Measurements from ENCODE around the gene RNASE13.
A peak's percentile ranks its signal among the peaks of the same experiment; 100 is the strongest.
"Not testable (repeated sequence)": the region's sequence is repeated elsewhere in the genome, so short reads cannot be mapped to it uniquely, and the experiment has no call there.

RNASE13 gene

DNA sequence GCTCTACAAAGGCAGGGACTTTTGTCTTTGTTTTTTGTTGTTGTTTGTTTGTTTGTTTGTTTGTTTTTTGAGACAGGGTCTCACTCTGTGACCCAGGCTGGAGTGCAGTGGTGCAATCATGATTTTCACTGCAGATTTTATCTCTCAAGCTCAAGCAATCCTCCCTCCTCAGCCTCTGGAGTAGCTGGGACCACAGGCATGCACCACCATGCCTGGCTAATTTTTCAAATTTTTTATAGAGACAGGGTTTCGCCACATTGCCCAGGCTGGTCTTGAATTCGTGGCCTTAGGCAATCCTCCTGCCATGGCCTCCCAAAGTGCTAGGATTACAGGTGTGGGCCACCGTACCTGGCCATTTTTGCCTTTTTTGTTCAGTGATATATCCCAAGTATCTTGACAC, 6.3 kb upstream of the RNASE13 start:
- DNase-seq, result not testable (repeated sequence)

DNA sequence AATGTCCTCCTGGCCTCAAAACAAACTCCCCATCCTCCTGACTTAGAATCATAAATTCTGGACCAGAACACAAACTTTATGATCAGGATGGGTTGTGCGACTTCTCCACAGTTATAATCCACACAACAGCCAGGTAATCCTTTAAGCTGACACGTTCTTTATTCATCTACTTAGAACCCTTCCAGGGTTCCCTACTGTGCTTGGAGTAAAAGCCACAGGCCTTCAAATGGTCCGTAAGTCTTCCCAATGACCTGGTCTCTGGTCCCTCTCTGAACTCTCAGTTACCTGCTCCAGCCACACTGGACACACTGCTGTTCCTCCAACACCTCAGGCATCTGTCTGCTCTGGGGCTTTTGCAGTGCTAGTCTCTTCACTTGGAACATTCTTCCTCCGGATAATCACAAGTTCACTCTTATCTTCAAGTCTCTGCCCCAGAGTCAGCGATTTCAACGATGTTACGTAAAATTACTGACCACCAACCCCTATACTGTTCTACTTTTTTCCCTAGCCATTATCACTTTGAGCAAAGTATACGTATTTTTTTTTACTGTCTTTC, 5.8 kb upstream of the RNASE13 start:
- no peak for DNase-seq

DNA sequence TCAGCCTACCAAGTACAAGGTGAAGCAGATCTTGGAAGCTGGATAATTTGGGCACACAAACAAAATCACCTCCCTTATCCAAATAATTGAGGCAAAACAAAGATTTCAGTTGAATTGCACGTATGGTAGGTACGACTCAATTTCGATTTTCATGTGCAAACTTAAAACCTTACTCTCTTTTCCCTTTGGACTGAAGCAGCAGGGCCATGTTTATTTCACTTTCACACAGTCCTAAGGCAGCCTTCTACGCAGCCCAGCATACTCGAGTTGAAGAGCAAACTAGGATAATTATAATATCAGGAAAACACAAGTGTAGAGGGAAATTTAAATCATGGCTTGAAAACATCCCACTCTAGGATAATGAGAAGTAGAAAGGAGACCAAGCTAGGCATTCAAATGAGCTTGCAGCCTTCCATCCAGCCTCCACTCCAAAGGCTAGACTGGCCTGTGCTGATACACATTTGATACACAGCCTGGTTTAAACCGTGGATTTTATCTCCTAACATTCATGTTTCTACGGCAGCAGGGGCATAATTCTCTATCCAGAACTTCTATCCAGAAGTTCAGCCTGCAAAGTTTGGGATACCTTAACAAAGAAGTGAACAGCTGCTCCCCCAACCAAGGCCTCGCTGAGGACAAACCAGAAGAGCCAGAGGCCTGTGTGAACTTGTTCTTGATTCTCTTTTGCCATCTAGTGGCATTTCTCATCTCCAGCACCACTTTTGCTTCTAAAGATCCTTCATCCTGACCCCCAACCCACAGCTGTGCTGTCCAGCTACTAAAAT, 5.2 kb upstream of the RNASE13 start:
- peak; percentile 28 for DNase-seq

DNA sequence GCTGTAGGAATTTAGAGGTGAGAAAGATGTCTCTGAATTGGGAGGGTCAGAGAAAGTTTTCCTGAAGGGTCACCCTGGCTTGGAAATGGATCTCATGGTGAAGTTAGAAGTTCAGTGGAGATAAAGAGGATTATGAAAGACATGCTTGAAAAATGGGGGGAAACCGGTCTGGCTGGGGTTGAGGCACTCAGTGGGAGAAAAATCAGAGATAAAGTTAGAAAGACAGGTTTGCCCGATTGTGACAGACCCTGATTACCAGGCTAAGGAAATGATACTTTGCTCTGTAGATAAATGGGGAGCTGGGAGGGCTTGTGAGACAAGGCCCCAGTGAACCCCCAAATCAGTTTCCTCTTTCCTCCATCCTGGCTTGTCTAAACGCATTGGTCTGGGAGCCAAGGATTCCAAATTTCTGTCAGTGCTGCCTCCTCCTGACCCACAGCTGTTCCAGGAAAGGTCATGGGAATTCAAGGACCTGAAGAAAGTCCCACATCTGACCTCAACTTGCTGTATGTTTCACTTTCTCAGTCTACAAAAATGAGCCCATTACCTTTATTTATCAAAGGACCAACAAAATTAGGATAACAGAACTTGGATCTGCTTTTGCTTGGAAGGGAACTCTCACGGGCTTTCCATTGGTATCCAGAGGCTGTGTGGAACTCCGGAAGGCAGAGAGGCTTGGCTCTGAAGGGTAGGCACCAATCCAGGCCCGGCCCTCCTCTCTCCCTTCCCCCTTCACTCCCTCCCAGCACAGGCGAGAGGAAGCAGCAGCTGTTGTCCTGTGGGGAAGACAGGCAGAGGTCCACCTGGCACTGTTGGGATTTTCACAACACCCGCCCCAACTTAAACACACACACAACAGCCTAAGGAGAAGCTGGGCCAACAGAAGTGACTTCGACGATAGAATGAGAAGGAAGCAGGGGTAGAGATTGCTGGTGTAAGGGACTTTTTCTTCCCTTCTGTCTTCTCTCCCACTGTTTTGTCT, 4.1 kb upstream of the RNASE13 start:
- DNase-seq, result peak; percentile 14

DNA sequence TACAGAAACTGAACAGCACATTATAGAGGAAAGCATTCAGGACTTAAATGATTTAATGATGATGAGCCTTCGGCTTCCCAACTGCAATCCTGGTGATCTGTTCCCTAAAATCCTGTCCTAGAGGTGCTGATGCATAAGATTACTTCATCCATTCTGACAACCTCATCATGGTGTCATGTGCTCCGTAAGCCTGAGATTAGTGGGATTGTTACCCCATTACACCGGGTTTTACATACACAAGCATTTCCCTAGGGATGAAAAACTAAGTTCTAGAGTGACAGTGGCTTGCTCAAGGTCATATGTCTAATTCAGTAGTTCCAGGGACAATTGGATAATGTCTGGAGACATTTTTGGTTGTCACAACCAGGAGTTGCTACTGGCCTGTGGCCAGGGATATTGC, 2.5 kb upstream of the RNASE13 start:
- DNase-seq, result no peak

DNA sequence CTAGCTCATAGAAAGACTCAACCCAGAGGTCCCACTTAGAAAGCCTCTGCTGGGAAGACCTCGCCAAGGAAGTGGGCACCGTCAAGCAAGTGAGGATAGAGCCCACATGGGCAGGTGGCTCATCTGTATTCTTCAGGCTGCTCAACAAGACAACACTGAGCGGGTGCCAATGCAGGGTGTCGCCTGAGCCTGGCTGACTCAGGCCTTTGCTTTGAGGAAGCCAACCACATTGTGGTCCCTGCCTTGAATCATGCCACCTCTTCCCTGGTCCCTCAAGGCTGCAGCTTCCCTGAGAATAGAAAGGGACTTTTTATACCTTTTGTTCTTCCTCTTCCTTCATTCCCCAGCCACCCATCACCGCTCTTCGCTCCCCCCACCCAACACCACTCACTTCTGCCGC, 2.1 kb upstream of the RNASE13 start:
- no peak for DNase-seq

DNA sequence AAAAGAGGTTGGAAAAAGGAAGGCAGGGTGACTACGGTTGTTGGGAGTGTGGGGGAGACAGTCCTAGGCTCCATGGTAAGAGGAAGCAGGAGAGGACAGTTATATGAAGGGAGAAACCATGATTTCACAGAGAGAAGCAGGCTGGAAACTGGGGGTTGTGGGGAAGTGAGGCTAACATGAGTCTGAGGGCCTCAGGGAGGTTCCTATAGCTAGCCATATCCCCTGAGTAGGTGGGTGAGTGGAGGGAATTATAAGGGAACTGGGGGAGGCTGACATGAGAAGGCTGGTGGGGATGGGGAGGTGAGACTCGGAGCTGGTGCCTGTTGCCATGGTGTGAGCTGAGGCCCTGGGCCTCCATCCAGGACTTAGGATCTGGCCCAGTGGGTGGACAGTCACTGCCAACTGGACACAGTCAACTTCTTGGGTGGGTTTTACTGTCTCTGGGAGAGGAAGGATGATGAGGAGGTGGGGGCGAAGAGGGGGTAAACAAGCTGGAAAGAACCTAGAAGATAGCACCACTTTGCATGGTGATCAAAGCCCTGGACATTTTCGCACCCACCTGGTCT, 1.4 kb downstream of the RNASE13 start:
- no peak for DNase-seq

DNA sequence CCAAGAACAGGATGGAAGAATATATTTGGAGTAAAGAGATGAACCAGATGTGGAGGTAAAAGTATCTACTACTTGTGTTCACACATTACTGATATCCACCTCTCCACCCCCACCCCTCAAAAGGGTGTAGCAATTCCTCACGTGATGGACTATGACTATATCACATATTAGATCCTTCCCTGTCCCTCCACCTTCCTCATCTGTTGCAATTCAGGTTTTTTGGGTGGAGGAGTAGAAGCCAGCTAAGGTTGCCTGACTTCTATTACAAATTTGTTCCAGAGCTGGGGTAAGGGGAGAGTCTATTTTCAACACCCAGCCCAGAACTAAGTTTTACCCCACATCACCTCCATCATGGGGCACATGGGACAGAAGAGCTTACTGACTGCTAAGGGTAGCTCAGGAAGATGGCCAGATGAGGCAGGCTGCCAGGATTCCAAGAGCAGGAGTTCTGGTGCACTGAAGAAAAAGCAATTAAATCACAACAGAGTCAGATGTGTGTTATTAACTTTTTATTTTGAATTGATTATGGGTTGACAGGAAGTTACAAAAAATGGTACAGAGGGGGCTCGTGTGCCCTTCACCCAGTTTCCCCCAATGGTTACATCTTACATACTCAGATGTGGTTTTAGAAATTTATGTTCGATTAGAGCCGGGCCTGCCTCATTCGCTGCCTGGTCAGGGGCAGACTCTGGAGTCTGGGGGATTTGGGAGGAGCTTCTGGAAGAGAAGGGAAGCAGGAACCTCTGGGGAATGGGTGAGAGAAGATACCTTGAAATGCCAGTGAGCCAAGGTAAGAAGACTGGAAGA, 2.1 kb downstream of the RNASE13 start:
- DNase-seq, result no peak

DNA sequence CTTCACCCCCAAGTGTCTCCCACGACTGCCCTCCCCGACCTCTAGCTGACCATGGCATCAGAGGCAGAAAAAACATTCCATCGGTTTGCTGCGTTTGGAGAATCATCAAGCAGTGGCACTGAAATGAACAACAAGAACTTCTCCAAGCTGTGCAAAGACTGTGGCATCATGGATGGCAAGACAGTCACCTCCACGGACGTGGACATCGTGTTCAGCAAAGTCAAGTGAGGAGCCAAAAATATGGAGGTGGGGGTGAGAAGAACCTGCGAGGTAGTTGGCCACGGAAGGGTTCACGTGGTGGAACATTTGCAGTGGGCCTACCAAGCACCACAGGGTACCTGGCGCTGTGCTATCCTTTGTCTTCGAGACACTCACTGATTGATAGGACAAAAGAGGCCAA, 4.1 kb downstream of the RNASE13 start:
- DNase-seq, result no peak

DNA sequence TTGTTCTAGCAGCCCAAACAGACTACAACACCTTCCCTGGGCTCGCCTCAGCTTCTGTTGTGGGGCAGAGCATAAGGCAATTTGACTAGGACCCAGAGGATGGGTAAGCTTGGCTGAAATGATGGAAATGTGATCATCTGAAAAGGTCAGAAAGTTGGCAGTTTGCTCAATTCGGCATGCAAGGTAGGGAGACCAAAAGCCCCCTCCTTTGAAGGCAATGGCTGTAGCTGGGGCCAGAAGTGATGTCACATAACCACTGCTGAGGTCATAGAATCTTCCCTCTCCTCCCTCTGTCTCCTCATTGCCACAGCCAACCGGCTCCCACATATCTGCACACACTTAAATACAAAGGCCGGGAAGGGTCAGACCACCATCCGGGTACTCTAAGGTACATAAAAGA, 4.7 kb downstream of the RNASE13 start, which contains the start of gene TPPP2:
Gene TPPP2 (plus strand): TSS at position 301 of the 400 bp plus-strand sequence. CDS start 365 bp downstream, outside the sequence.
- no peak for DNase-seq

DNA sequence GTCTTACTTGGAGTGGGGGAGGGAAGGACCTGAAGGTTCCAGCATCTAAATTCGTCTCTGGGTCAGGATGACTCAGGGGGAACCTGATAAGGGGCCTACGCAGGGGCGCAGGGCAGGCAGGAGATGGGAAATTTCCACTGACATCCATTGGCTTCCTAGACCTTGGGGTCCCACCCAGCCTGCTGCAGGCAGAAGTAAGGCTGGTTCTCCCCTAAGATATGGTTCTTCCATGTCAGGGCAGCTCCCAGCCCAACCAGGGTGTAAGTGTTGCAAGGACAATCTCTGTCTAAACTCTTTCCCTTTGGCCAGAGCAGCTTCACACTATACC, 7.7 kb downstream of the RNASE13 start:
- no peak for DNase-seq

DNA sequence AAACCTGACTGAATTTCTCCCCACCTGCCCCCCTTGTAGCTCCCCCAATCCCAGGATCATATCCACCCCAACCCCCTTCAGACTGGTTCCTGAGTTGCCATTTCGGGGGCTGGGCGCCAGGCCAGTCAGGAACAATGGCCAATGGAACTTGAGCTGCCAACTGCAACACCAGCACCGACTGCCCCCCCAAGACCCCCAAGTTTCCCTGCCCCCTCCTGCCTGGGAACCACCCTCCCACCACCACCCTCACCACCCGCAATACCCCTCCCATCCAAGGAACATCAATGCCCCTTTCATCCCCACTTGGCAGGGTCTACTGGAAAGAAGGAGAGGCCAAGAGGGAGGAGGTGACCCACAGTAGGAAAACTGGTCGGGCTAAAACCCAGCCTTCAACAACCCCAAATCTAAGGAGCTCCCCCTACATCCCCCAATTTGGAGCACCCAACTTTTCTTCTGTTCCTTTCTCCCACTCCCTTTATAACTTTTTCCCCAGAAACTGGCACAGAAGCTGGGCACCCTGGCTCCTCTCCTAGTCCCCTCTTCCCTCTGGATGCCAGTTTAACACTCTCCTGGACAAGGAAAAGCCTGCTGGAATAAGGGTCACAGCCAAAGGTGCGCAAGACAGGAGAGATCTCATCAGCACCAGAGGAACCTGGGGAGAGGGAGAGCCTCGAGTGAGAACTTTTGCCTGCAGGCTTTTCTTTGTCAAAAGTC, 8.2 kb downstream of the RNASE13 start:
- no peak for DNase-seq

DNA sequence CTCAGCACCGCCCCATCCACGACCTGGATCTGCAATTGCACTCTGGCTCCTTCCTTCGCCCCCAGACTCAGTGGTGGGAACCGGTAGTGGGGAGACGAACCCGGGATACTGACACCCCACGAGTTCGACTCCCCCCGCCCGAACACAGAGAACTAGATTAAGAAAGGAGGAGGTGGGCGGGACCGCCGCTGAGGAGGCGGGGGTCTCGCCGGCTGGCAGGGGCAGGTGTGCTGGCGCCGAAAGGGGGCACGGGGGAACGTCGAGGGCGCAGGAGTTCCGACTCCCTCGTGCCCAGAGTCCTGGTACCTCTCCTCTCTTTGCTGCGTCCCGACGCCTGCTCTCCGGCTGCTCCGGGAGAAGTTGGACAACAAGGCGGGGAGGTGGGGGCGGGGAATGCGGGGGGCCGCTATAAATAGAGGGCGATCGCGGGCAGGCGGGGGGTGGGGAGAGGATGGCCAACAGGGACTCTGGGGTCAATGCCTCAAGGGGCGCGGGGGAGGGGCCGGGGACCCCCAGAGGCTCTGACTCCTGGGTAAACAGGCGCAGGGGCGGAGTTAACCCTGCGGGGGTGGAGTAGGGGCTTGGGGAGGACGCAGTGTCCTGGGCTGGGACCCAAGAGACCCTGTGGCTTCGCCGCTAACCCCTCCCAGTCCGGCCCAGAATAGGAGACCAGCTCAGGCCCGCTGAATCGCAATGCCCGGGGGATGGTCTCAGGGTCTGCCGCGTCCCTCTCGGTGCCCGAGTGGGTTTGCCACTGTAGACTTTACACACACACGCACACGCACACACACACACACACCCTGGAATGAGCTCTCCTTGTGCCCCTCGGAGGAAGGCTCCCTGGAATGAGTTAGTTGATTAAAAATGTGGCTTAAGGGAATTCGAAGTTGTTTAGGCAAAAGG, 9.0 kb downstream of the RNASE13 start:
- no peak for DNase-seq

DNA sequence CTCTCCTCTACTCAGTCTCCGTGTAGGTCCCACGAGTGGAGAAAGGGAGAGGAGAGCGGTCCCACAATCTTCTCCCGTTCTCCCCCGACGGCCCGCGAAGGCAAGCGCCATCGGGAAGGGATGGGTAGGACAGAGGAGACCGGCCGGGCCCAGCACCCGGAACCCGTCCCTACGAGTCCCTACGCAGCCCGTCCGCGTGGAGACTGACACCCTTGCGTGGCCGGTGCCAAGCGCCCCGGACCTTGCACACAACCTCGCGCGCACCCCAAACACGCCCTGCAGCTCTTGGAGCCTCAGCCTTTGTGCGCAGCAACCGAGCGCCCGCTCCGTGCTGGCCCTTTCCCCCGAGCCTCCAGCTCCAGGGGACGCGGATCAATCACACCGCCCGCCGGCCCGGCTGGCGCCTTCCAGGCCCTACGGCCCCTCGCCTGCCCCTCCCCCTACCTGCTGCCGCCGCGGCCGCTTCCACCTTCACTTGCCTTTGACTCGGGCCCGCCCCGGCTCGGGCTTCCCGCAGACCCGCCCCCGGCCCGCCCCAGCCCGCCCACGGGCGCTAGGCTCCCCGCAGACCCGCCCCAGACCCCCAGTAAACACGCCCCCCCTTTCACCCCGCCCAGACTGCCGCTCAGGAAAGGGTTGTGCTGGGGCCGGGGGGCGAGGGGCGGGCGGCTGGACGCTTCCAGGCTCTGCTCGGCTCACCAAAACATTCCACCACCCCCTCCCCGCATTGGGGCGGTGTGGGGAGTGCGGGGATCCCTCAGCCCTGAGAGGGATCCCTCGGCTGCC, 9.8 kb downstream of the RNASE13 start, which contains the start of gene NDRG2:
Gene NDRG2 (minus strand): TSS at position 477 of the 786 bp plus-strand sequence. CDS start 1,746 bp downstream, outside the sequence.
- DNase-seq, result peak; percentile 28

DNA sequence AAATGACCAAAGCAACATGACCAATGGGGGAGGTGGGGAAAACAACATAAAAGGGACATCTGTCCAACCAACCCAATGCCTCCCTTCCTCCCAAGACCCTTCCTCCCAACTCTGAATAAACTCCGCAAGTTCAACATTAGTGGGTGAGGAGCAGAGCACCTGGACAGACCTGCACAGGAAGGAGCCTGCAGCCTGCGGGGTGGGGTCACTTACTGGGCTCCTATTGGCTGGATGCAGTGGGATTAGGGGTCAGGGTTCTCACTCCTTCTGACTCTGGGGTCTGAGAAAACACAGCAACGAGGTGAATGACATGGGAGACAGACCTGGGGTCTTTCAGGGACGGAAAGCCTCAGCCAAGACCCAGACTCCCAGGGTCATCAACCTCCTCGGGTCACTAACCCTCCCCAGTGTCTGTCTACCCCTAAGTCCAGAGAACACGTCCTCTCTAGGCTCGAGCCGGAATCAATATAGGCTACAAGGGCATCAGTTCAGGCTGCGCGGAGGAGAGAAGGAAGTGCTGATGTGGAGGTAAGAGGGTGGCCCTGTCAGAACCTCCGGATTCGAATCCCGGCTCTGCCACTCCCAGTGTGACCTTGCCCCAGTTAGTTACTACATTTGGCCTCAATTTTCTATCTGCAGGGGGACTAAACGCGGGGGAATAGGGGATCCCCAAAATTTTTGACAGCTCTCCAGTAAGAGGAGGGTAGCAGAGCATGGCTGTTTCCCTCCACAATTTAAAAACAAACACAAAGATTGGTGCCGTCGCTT, 10.6 kb downstream of the RNASE13 start:
- no peak for DNase-seq

DNA sequence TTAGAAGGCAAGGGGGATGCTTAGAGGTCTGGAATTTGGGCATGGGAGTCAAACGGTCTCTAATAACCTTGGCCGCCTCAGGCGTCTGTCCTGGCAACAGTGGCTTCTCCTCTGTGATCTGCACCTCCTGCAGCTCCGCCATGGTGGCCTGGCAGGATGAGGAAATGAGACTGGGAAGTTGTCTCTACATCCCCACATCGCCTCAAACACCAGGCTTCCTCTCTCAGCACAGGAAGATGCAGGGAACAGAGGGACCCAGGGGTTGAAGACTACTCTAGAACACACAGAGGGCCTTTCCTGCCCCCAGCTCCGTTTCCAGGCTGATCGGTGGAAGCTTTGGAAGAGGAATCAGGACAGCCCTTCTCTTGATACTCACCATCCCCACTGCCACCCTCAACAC, 11.4 kb downstream of the RNASE13 start:
- DNase-seq, result no peak

DNA sequence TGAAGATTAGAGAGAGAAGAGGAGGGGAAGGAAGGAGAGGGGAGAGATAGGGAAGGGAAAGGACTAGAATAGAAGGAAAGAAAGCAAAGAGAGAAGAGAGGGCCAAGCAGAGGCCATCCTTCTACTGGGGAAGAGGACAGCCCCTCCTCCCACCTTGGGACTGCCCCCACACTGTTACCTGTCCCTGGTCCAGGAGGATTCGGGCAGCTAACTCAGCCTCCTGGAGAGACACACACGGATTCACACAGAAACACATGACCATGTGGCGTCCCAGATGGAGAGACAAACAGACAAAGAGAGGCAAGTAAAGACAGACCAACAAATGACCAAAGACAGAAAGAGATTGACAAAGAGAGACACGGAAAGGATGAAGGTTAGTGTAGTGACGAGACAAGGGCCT, 11.9 kb downstream of the RNASE13 start:
- no peak for DNase-seq

DNA sequence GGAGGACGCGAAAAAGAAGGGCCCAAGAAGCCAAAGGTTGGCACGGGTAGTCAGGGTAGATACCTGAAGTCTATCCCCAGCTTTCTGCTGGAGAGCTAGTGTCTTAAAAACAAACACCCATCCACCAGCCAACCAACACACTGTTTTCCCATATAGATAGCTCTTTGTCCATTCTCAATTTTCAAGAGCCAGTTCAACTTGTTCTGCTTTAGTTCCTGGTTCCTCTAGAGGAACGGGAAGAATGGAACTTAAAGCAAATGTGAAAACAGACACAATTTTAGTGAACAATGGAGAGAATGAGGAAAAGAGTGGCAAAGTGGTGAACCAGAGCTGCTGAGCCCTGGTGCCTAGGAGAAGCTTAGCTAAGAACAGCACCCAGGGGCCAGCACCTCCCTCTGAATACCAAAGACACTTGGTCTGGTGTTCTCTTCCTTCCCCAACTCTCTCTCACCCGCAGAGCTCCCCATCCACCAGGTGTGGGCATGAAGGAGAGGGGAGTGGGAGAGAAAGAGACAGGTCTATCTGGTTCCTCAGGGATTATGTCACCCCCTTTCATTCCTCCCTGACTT, 13.5 kb downstream of the RNASE13 start:
- DNase-seq, result no peak
